Posterior cingulate gyrus (tissue), 11 donors: Measurements from ENCODE around the gene TSNAX.

Experiments
- DNase-seq, 10 donors: peaks; one replicate each; pipeline versions ENCODE4 v3.0.0 to v3.0.0-alpha.2; 2020 to 2021; ENCODE audit warnings: mixed read lengths in 3 of 10
- intact Hi-C: fragments of 100-400 bp; cut with DNase I; formaldehyde crosslinking; loops from one replicate; pipeline ENCODE4 v1.15.1; 2023

Gene TSNAX

GRCh38 chr1:231517076-231517475 is 11.4 kb upstream of the TSNAX start:
- no peak for DNase-seq
- intact Hi-C loops, result no loop called here

GRCh38 chr1:231518485-231519034 is 9.9 kb upstream of the TSNAX start:
- no peak for DNase-seq
- intact Hi-C loops, result no loop called here

- DNase-seq, result no peak
- intact Hi-C loops, result no loop called here
Observed at GRCh38 chr1:231519166-231519565, 9.3 kb upstream of the TSNAX start.

GRCh38 chr1:231522038-231522437 is 6.4 kb upstream of the TSNAX start:
- no peak for DNase-seq
- intact Hi-C loops, result loop anchor here (10.0 kb wide), 1 partner anchor 157 kb away; no protein-coding TSS in a partner anchor

GRCh38 chr1:231522931-231523642 is 5.4 kb upstream of the TSNAX start:
- intact Hi-C loops, result loop anchor here (10.0 kb wide), 1 partner anchor 158 kb away; no protein-coding TSS in a partner anchor
- no peak for DNase-seq

- intact Hi-C loops, result loop anchor here (10.0 kb wide), 1 partner anchor 159 kb away; no protein-coding TSS in a partner anchor
- no peak for DNase-seq
Observed at GRCh38 chr1:231523816-231524215, 4.7 kb upstream of the TSNAX start.

GRCh38 chr1:231526536-231526935 is 1.9 kb upstream of the TSNAX start:
- intact Hi-C loops, result loop anchor here (5.0 to 10.0 kb wide), 2 partner anchors 104 to 162 kb away; partner anchors contain the start of gene EGLN1

GRCh38 chr1:231527586-231528171 is 790 bp upstream of the TSNAX start:
- no peak for DNase-seq
- intact Hi-C loops, result loop anchor here (1.0 to 10.0 kb wide), 3 partner anchors 105 to 189 kb away; partner anchors contain the start of genes EGLN1 and SPRTN

More at GRCh38 chr1:231526536-231526935, 1.9 kb upstream of the TSNAX start:
- no peak for DNase-seq

GRCh38 chr1:231533240-231533639 is 4.8 kb downstream of the TSNAX start:
- intact Hi-C loops, result no loop called here
- DNase-seq, result peak in 1 of 10 donors; percentile 47

GRCh38 chr1:231534703-231535159 is 6.3 kb downstream of the TSNAX start:
- no peak for DNase-seq
- intact Hi-C loops, result no loop called here

GRCh38 chr1:231536099-231536498 is 7.6 kb downstream of the TSNAX start:
- no peak for DNase-seq
- intact Hi-C loops, result no loop called here

GRCh38 chr1:231540847-231541246 is 12.4 kb downstream of the TSNAX start:
- DNase-seq, result no peak
- intact Hi-C loops, result no loop called here

- no peak for DNase-seq
- intact Hi-C loops, result no loop called here
Observed at GRCh38 chr1:231541842-231542241, 13.4 kb downstream of the TSNAX start.

GRCh38 chr1:231544943-231545592 is 16.6 kb downstream of the TSNAX start:
- intact Hi-C loops, result no loop called here
- no peak for DNase-seq

- intact Hi-C loops, result no loop called here
- DNase-seq, result no peak
Observed at GRCh38 chr1:231546693-231547092, 18.2 kb downstream of the TSNAX start.

- no peak for DNase-seq
- intact Hi-C loops, result no loop called here
Observed at GRCh38 chr1:231549733-231550447, 21.4 kb downstream of the TSNAX start.

- intact Hi-C loops, result no loop called here
- no peak for DNase-seq
Observed at GRCh38 chr1:231550448-231550781, 21.9 kb downstream of the TSNAX start.

GRCh38 chr1:231553320-231553719 is 24.9 kb downstream of the TSNAX start:
- no peak for DNase-seq
- intact Hi-C loops, result no loop called here

GRCh38 chr1:231554969-231555368 is 26.5 kb downstream of the TSNAX start:
- intact Hi-C loops, result no loop called here
- no peak for DNase-seq

GRCh38 chr1:231557411-231557810 is 28.9 kb downstream of the TSNAX start:
- intact Hi-C loops, result no loop called here
- DNase-seq, result no peak
